Transverse colon (tissue), 3 donors: ENCODE results near the gene SH3GL3.

Source experiments
- EP300 ChIP-seq: sonication (generic); formaldehyde crosslinking; IDR thresholded peaks from one replicate; pipeline ENCODE4 v1.6.1; 2017; ENCODE audit warnings: antibody characterized with exemption, low read depth
- TF ChIP-seq, protein P1 (sequence below), 5 experiments: fragments of 200-600 bp in 3 of 5; fragments of 450-650 bp in 2 of 5; sonication (generic) in 3 of 5; IDR thresholded peaks; 1 replicate in 2 of 5; 2 replicates in 3 of 5; pipeline ENCODE4 v1.5.1; 2016 to 2017; ENCODE audit warnings: antibody characterized with exemption in 5 of 5, inconsistent platforms in 3 of 5, mild to moderate bottlenecking in 2 of 5, moderate library complexity in 1 of 5

- TF ChIP-seq, protein P1, sequence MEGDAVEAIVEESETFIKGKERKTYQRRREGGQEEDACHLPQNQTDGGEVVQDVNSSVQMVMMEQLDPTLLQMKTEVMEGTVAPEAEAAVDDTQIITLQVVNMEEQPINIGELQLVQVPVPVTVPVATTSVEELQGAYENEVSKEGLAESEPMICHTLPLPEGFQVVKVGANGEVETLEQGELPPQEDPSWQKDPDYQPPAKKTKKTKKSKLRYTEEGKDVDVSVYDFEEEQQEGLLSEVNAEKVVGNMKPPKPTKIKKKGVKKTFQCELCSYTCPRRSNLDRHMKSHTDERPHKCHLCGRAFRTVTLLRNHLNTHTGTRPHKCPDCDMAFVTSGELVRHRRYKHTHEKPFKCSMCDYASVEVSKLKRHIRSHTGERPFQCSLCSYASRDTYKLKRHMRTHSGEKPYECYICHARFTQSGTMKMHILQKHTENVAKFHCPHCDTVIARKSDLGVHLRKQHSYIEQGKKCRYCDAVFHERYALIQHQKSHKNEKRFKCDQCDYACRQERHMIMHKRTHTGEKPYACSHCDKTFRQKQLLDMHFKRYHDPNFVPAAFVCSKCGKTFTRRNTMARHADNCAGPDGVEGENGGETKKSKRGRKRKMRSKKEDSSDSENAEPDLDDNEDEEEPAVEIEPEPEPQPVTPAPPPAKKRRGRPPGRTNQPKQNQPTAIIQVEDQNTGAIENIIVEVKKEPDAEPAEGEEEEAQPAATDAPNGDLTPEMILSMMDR (IDR thresholded peaks at IDR 0.05): no peak
- no peak for TF ChIP-seq EP300
Measured at GRCh38 chr15:83398626-83399025, 48.5 kb upstream of the SH3GL3 start.
